Left lung (tissue), 10 donors: Measurements from ENCODE around the gene PPIL1. TPM values are rescaled to one million over a fixed set of nuclear protein-coding genes. Genes with fewer than 3 reads are reported as not detected.
"Not testable (repeated sequence)": the region's sequence is repeated elsewhere in the genome, so short reads cannot be mapped to it uniquely, and the experiment has no call there.

Experiments used
- ATAC-seq: fragments of 200-7000 bp; cut with Tn5 transposase; one replicate; pipeline ENCODE4 v1.9.1; 2020; ENCODE audit warnings: moderate library complexity
- DNase-seq, 4 donors: peaks; one replicate each; pipeline ENCODE4 v3.0.0-alpha.2; 2013 to 2020
- H3K27ac ChIP-seq, 2 donors: fragments of 200-600 bp; sonication (generic) in 1 of 2; one replicate each; pipeline versions ENCODE4 v1.5.0 to v1.8.0; 2020 to 2021
- H3K27me3 ChIP-seq, 2 donors: fragments of 200-600 bp; sonication (generic) in 1 of 2; one replicate each; pipeline versions ENCODE4 v1.5.0 to v1.8.0; 2020 to 2021
- H3K36me3 ChIP-seq, 2 donors: fragments of 200-600 bp; sonication (generic) in 1 of 2; one replicate each; pipeline versions ENCODE4 v1.5.0 to v1.8.0; 2020 to 2021
- H3K4me1 ChIP-seq, 2 donors: fragments of 200-600 bp; one replicate each; pipeline ENCODE4 v1.8.0; 2021
- H3K4me3 ChIP-seq, 2 donors: fragments of 200-600 bp; sonication (generic) in 1 of 2; one replicate each; pipeline versions ENCODE4 v1.5.0 to v1.8.0; 2020 to 2021; ENCODE audit warnings: mild to moderate bottlenecking in 1 of 2
- H3K9me3 ChIP-seq, 2 donors: fragments of 200-600 bp; sonication (generic) in 1 of 2; one replicate each; pipeline versions ENCODE4 v1.5.0 to v1.8.0; 2020 to 2021
- CTCF ChIP-seq, 2 donors: fragments of 200-600 bp; sonication (generic) in 1 of 2; IDR thresholded peaks; one replicate each; pipeline versions ENCODE4 v1.5.0 to v1.8.0; 2021; ENCODE audit warnings: antibody characterized with exemption in 2 of 2
- intact Hi-C, 2 donors: fragments of 100-400 bp; cut with DNase I; formaldehyde crosslinking; loops; one replicate each; pipeline versions ENCODE4 v1.11.2 to v1.14.2; 2022
- polyA plus RNA-seq, 6 donors: library from polyadenylated mRNA; unstranded; fragments of 120-200 nt; gene quantifications; one replicate each; pipeline ENCODE4 v1.2.1, GENCODE V29; 2013; ENCODE audit not compliant: insufficient read length in 6 of 6
- total RNA-seq, 2 donors: library from RNA; stranded (reverse); fragmentation: NEBNext Ultra II Directional; extraction: Animal tissue kit (Norgen Biotek cat#: 25700); gene quantifications; one replicate each; pipeline ENCODE4 v1.2.1, GENCODE V29; 2021
- donor health status: DM: no; HTN: yes; CAD: no.
- donor health status: DM: no; HTN: no; CAD: no.

PPIL1 gene
- total and polyA plus RNA-seq, 8 donors = 19.6 to 45.3 (median 34.5) TPM

DNA sequence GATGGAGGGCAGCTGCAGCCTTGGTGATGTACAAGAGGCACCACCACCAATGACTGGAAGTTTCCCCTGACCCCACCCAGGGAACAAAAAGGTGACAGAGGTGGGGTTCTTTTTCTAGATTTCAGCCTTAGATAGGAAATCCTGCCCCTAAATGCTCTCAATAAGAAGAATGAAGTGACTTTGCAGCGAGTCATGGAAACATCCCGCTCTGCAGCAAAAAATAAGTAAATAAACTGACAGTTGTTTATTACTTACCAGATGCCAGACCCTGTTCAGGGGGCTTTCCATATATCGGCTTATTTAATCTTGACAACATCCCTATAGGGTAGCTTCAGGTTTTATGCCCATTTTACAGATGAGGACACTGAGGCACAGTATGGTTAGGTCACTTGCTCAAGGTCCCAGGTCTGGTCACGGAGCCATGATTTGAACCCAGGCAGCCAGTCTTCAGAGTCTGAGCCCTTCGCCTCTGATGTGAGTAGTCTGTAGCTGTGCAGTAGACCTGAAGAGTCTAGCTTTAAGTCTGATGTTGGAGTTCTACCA, 30.3 kb upstream of the PPIL1 start:
- no peak overlapping the region for H3K4me3 ChIP-seq
- intact Hi-C loops = no loop called here
- peaks cover 0 to 71% of the 10 kb centered on the region in 2 donors for H3K36me3 ChIP-seq
- TF ChIP-seq CTCF (IDR thresholded peaks at IDR 0.05) = no peak
- no peaks in the 10 kb centered on the region for H3K9me3 ChIP-seq
- ATAC-seq (no peak), DNase-seq (no peak)
- no peak overlapping the region for H3K27ac ChIP-seq
- no peaks in the 10 kb centered on the region for H3K27me3 ChIP-seq
- H3K4me1 ChIP-seq = peaks cover 0 to 23% of the 10 kb centered on the region in 2 donors

GRCh38 chr6:36904114-36904513, 29.5 kb upstream of the PPIL1 start:
- ATAC-seq (no peak), DNase-seq (no peak)
- peaks cover 0 to 23% of the 10 kb centered on the region in 2 donors for H3K4me1 ChIP-seq
- no peak overlapping the region for H3K27ac ChIP-seq
- H3K36me3 ChIP-seq = peaks cover 0 to 79% of the 10 kb centered on the region in 2 donors
- no peak for TF ChIP-seq CTCF (IDR thresholded peaks at IDR 0.05)
- no peak overlapping the region for H3K4me3 ChIP-seq
- H3K9me3 ChIP-seq = no peaks in the 10 kb centered on the region
- H3K27me3 ChIP-seq = no peaks in the 10 kb centered on the region
- intact Hi-C loops = no loop called here

GRCh38 chr6:36897609-36898008, 23.0 kb upstream of the PPIL1 start:
- no peak for ATAC-seq
- no peak overlapping the region for H3K4me3 ChIP-seq
- no peaks in the 10 kb centered on the region for H3K4me1 ChIP-seq
- H3K27ac ChIP-seq = no peak overlapping the region
- DNase-seq = no peak
- no peak for TF ChIP-seq CTCF (IDR thresholded peaks at IDR 0.05)
- H3K9me3 ChIP-seq = no peaks in the 10 kb centered on the region
- no peaks in the 10 kb centered on the region for H3K27me3 ChIP-seq
- intact Hi-C loops = no loop called here
- H3K36me3 ChIP-seq = peaks cover 0 to 66% of the 10 kb centered on the region in 2 donors

GRCh38 chr6:36893976-36894932, 19.7 kb upstream of the PPIL1 start:
- no peak overlapping the region for H3K4me3 ChIP-seq
- ATAC-seq (no peak), DNase-seq (no peak)
- H3K9me3 ChIP-seq = no peaks in the 10 kb centered on the region
- peaks cover 0 to 38% of the 10 kb centered on the region in 2 donors for H3K36me3 ChIP-seq
- TF ChIP-seq CTCF (IDR thresholded peaks at IDR 0.05) = no peak
- no peak overlapping the region for H3K27ac ChIP-seq
- peaks cover 0 to 3% of the 10 kb centered on the region in 2 donors for H3K4me1 ChIP-seq
- H3K27me3 ChIP-seq = no peaks in the 10 kb centered on the region
- intact Hi-C loops = no loop called here

GRCh38 chr6:36891153-36891552, 16.6 kb upstream of the PPIL1 start:
- peaks cover 0 to 21% of the 10 kb centered on the region in 2 donors for H3K36me3 ChIP-seq
- ATAC-seq, intact Hi-C loops: not testable (repeated sequence)

More at GRCh38 chr6:36891153-36891552, 16.6 kb upstream of the PPIL1 start:
- H3K4me1 ChIP-seq = peaks cover 3 to 17% of the 10 kb centered on the region in 2 donors
- H3K27me3 ChIP-seq, H3K27ac ChIP-seq, H3K4me3 ChIP-seq, H3K9me3 ChIP-seq, DNase-seq: not testable (repeated sequence)
